Endothelial cell of umbilical vein (primary cell): Measurements from ENCODE around the gene MGAT4A. TPM values are rescaled to one million over a fixed set of nuclear protein-coding genes. Genes with fewer than 3 reads are reported as not detected.

Source experiments
- BruUV-seq: library from RNA; stranded (reverse); fragments of 400-500 nt; replicated peaks from 2 replicates; lab custom pipeline; 2021; lab: Mats Ljungman, UMichigan
- CTCF ChIA-PET: fragments of 300-600, 350-600 bp; sonication (Branson Sonifier 250); formaldehyde crosslinking; loops from one replicate; lab custom pipeline; 2021; ENCODE audit warnings: antibody characterized with exemption, inconsistent platforms; lab: Charles Lee
- POLR2A ChIA-PET: fragments of 300-600, 350-600 bp; sonication (Branson Sonifier 250); formaldehyde crosslinking; loops from one replicate; lab custom pipeline; 2021; ENCODE audit warnings: antibody characterized with exemption, inconsistent platforms; lab: Charles Lee
- DNase-seq: peaks from one replicate; pipeline ENCODE4 v3.0.0-alpha.2; 2011; ENCODE audit warnings: low read depth, low spot score
- FAIRE-seq: peaks from 2 replicates; lab custom pipeline; 2011; peaks lifted over from hg19 to GRCh38; lab: Jason Lieb, UNC
- H2AFZ ChIP-seq: 2 replicates; pipeline ENCODE4 v1.6.0; 2012; ENCODE audit warnings: low read depth, low read length, control low read depth, inconsistent platforms
- H3K27ac ChIP-seq: 2 replicates; pipeline ENCODE4 v1.5.1; 2011; ENCODE audit warnings: low read depth, mild to moderate bottlenecking, control low read depth, low read length, moderate library complexity; ENCODE audit not compliant: insufficient read depth
- H3K27me3 ChIP-seq, 2 experiments: 2 replicates each; pipeline versions ENCODE4 v1.6.0 to v1.6.1; 2011; ENCODE audit warnings: low read length in 2 of 2, mixed read lengths in 1 of 2; ENCODE audit not compliant: control insufficient read depth in 2 of 2, insufficient read depth in 2 of 2
- H3K36me3 ChIP-seq, 2 experiments: 2 replicates in 1 of 2; 3 replicates in 1 of 2; pipeline ENCODE4 v1.5.1; 2011; ENCODE audit warnings: low read length in 2 of 2, mild to moderate bottlenecking in 1 of 2, moderate library complexity in 1 of 2; ENCODE audit not compliant: control insufficient read depth in 2 of 2, insufficient read depth in 2 of 2; ENCODE audit errors: extremely low read depth in 1 of 2
- H3K4me1 ChIP-seq: 3 replicates; pipeline ENCODE4 v1.5.1; 2011; ENCODE audit warnings: mild to moderate bottlenecking, low read length; ENCODE audit not compliant: control insufficient read depth, insufficient read depth; ENCODE audit errors: extremely low read depth
- H3K4me2 ChIP-seq: 2 replicates; pipeline ENCODE4 v1.6.1; 2011; ENCODE audit warnings: low read length, control low read depth, mixed read lengths; ENCODE audit not compliant: insufficient read depth
- H3K4me3 ChIP-seq, 3 experiments: fragments of 200-600 bp in 1 of 3; sonication (generic), shearing (Covaris generic) in 1 of 3; replicated peaks in 1 of 3; 2 replicates each; pipeline ENCODE4 v1.5.1; 2011 to 2016; ENCODE audit warnings: control low read depth in 3 of 3, low read length in 3 of 3, mild to moderate bottlenecking in 2 of 3, inconsistent platforms in 1 of 3, low read depth in 1 of 3, moderate library complexity in 1 of 3; ENCODE audit not compliant: insufficient read depth in 1 of 3
- H3K79me2 ChIP-seq: 2 replicates; pipeline ENCODE4 v1.6.0; 2012; ENCODE audit warnings: low read length, inconsistent platforms; ENCODE audit not compliant: control insufficient read depth, insufficient read depth
- H3K9ac ChIP-seq: replicated peaks from 2 replicates; pipeline ENCODE3; 2011; ENCODE audit warnings: low read length, control low read depth; ENCODE audit not compliant: insufficient read depth; ENCODE audit errors: extremely low read depth
- H3K9me1 ChIP-seq: replicated peaks from 3 replicates; pipeline ENCODE4 v1.6.0; 2011; ENCODE audit warnings: mild to moderate bottlenecking, low read length; ENCODE audit not compliant: control insufficient read depth, insufficient read depth; ENCODE audit errors: extremely low read depth
- H3K9me3 ChIP-seq: replicated peaks from 2 replicates; pipeline ENCODE4 v1.5.1; 2012; ENCODE audit warnings: low read length, inconsistent platforms; ENCODE audit not compliant: control insufficient read depth, insufficient read depth
- H4K20me1 ChIP-seq: replicated peaks from 2 replicates; pipeline ENCODE3; 2011; ENCODE audit warnings: mild to moderate bottlenecking, low read length; ENCODE audit not compliant: control insufficient read depth, insufficient read depth; ENCODE audit errors: extremely low read depth
- EZH2 ChIP-seq: IDR thresholded peaks from 2 replicates; pipeline ENCODE4 v1.6.1; 2012; ENCODE audit warnings: borderline replicate concordance, low read depth, mild to moderate bottlenecking, moderate library complexity, low read length, inconsistent platforms; ENCODE audit not compliant: severe bottlenecking
- GATA2 ChIP-seq: IDR thresholded peaks from 2 replicates; pipeline ENCODE4 v1.7.0; 2011; ENCODE audit warnings: low read depth, mild to moderate bottlenecking, moderate library complexity, mixed read lengths, low read length; ENCODE audit not compliant: insufficient read length, insufficient read depth
- JUN ChIP-seq: IDR thresholded peaks from 2 replicates; pipeline ENCODE4 v1.6.1; 2011; ENCODE audit warnings: borderline replicate concordance, low read depth; ENCODE audit not compliant: insufficient read length, insufficient read depth
- MAX ChIP-seq: IDR thresholded peaks from 2 replicates; pipeline ENCODE4 v1.6.1; 2011; ENCODE audit not compliant: insufficient read depth, insufficient read length
- MYC ChIP-seq: IDR thresholded peaks from one replicate; pipeline ENCODE4 v1.6.1; 2011; ENCODE audit warnings: mild to moderate bottlenecking, low read depth, low read length
- POLR2A ChIP-seq: IDR thresholded peaks from 2 replicates; pipeline ENCODE4 v1.6.1; 2012; ENCODE audit warnings: low read depth, mild to moderate bottlenecking, control low read depth, low read length
- POLR2AphosphoS5 ChIP-seq: IDR thresholded peaks from 2 replicates; pipeline ENCODE4 v1.6.1; 2012; ENCODE audit warnings: low read depth, mild to moderate bottlenecking, control low read depth, low read length, moderate library complexity; ENCODE audit not compliant: insufficient read depth
- dilution Hi-C: fragments of 300-500 bp; cut with MboI; formaldehyde crosslinking; loops from one replicate; pipeline ENCODE4 v1.15.0; 2019; ENCODE audit warnings: low sequenced_read_pairs; ENCODE audit not compliant: extremely low pct_ligation_motif_present
- intact Hi-C: fragments of 100-400 bp; cut with micrococcal nuclease; formaldehyde crosslinking; loops from one replicate; pipeline ENCODE4 v1.10.0; 2022
- polyA plus RNA-seq, 4 experiments: library from polyadenylated mRNA; depleted of rRNA in 3 of 4; stranded (reverse) in 3 of 4; unstranded in 1 of 4; fragments of >200 nt; gene quantifications; 2 replicates each; pipeline versions ENCODE4 v1.2.1 to v1.2.3, GENCODE V29; 2011 to 2012; ENCODE audit warnings: missing spikeins in 1 of 4
- total RNA-seq: library from RNA; stranded (reverse); gene quantifications from 2 replicates; pipeline ENCODE4 v1.2.3, GENCODE V29; 2021

MGAT4A gene
- total and polyA plus RNA-seq, 2 donors (not counting 3 experiments of a cell fraction or from before 2014, with no cell fraction given): 9.2 to 42.2 TPM

GRCh38 chr2:98702858-98703620 lies 27.9 kb downstream of the MGAT4A start:
- TF ChIP-seq EZH2 (no peak), MAX (no peak), GATA2 (no peak), POLR2AphosphoS5 (no peak), JUN (no peak), POLR2A (peak; percentile 24), MYC (no peak)
- peaks cover 36% of the 10 kb centered on the region for H3K4me1 ChIP-seq
- no peaks in the 10 kb centered on the region for H3K36me3 ChIP-seq
- peaks cover 66% of the 10 kb centered on the region for H3K79me2 ChIP-seq
- TSS peak; percentile 11 for BruUV-seq
- DNase-seq (peak; percentile 63), FAIRE-seq (peak; percentile 59)
- dilution Hi-C loops: no loop called here
- H4K20me1 ChIP-seq: no peaks in the 10 kb centered on the region
- H3K9ac ChIP-seq: peak overlapping the region; percentile 33
- intact Hi-C loops: loop anchor here (1.0 to 5.0 kb wide), 3 partner anchors 7 to 130 kb away; no protein-coding TSS in a partner anchor
- H2AFZ ChIP-seq: no peak overlapping the region
- no peaks in the 10 kb centered on the region for H3K9me1 ChIP-seq
- H3K4me2 ChIP-seq: peak overlapping the region; percentile 70
- H3K27me3 ChIP-seq: no peaks in the 10 kb centered on the region
- H3K9me3 ChIP-seq: no peaks in the 10 kb centered on the region
- ChIA-PET CTCF (interaction anchor here (1.6 to 3.0 kb wide), 8 partner anchors 9 to 363 kb away, joined by 4 to 16 read pairs (median 8); partner anchors contain the start of gene MGAT4A), POLR2A (interaction anchor here (1.0 kb wide), 1 partner anchor 18 kb away, joined by 5 read pairs; no protein-coding TSS in a partner anchor)
- peak overlapping the region; percentile 50 for H3K27ac ChIP-seq
- peak overlapping the region in 1 of 3 experiments; percentile 24 for H3K4me3 ChIP-seq
